Body of pancreas (tissue), 4 donors: ENCODE data around the gene GTF2E1.

Source experiments
- CTCF ChIP-seq, 7 experiments: fragments of 450-650 bp in 4 of 7; fragments of 200-600 bp in 3 of 7; sonication (generic) in 3 of 7; IDR thresholded peaks; one replicate each; pipeline ENCODE4 v1.5.1; 2016 to 2019; ENCODE audit warnings: antibody characterized with exemption in 7 of 7
- POLR2A ChIP-seq, 3 donors: fragments of 450-650 bp; IDR thresholded peaks; one replicate each; pipeline ENCODE4 v1.6.1; 2016; ENCODE audit warnings: antibody characterized with exemption in 3 of 3, mild to moderate bottlenecking in 2 of 3

- no peak for TF ChIP-seq CTCF (IDR thresholded peaks at IDR 0.05)
- no peak for TF ChIP-seq POLR2A (IDR thresholded peaks at IDR 0.05)
Observed at GRCh38 chr3:120705884-120706582, 36.5 kb upstream of the GTF2E1 start.
